Measurements from ENCODE around the gene CCDC116.
"Not testable (repeated sequence)": the region's sequence is repeated elsewhere in the genome, so short reads cannot be mapped to it uniquely, and the experiment has no call there.

CCDC116 gene

GRCh38 chr22:21632237-21632895 lies at the start of gene CCDC116:
CCDC116 (plus strand) TSS chr22:21632760; CDS start chr22:21633182, 422 bp downstream.
- DNase-seq = peak; percentile 74

GRCh38 chr22:21582801-21583740 lies 49.5 kb upstream of the CCDC116 start:
- no peak for DNase-seq

GRCh38 chr22:21585389-21585788 lies 47.2 kb upstream of the CCDC116 start:
- DNase-seq = no peak

GRCh38 chr22:21587803-21588611 lies 44.6 kb upstream of the CCDC116 start:
- no peak for DNase-seq

GRCh38 chr22:21589396-21589795 lies 43.2 kb upstream of the CCDC116 start:
- DNase-seq = no peak

- DNase-seq = no peak
Measured at GRCh38 chr22:21590809-21591641, 41.5 kb upstream of the CCDC116 start.

- no peak for DNase-seq
Measured at GRCh38 chr22:21591695-21592094, 40.9 kb upstream of the CCDC116 start.

- DNase-seq = no peak
Measured at GRCh38 chr22:21592422-21592821, 40.1 kb upstream of the CCDC116 start.

GRCh38 chr22:21593406-21594232 lies 38.9 kb upstream of the CCDC116 start:
- DNase-seq = no peak

- DNase-seq = no peak
Measured at GRCh38 chr22:21594865-21595452, 37.6 kb upstream of the CCDC116 start.

- DNase-seq = not testable (repeated sequence)
Measured at GRCh38 chr22:21596356-21597135, 36.0 kb upstream of the CCDC116 start.

GRCh38 chr22:21598302-21598701 lies 34.3 kb upstream of the CCDC116 start:
- no peak for DNase-seq

GRCh38 chr22:21599053-21599893 lies 33.3 kb upstream of the CCDC116 start:
- DNase-seq = no peak

- no peak for DNase-seq
Measured at GRCh38 chr22:21602579-21602978, 30.0 kb upstream of the CCDC116 start.

GRCh38 chr22:21603973-21604372 lies 28.6 kb upstream of the CCDC116 start:
- no peak for DNase-seq

- DNase-seq = no peak
Measured at GRCh38 chr22:21605887-21606564, 26.5 kb upstream of the CCDC116 start.

GRCh38 chr22:21606775-21607174 lies 25.8 kb upstream of the CCDC116 start:
- no peak for DNase-seq

- DNase-seq = not testable (repeated sequence)
Measured at GRCh38 chr22:21609556-21610157, 22.9 kb upstream of the CCDC116 start.
